GM10266 (cell line): Measurements from ENCODE around the gene HCN3.

Experiments used
- DNase-seq: peaks from one replicate; pipeline ENCODE4 v3.0.0; 2012; ENCODE audit errors: extremely low spot score
- CTCF ChIP-seq: IDR thresholded peaks from 2 replicates; pipeline ENCODE4 v1.5.1; 2012; ENCODE audit warnings: mild to moderate bottlenecking, low read depth; ENCODE audit not compliant: control insufficient read depth, insufficient read depth; ENCODE audit errors: missing control alignments

The HCN3 gene

GRCh38 chr1:155321639-155322503 is 44.6 kb downstream of the HCN3 start:
- no peak for TF ChIP-seq CTCF
- DNase-seq = no peak

GRCh38 chr1:155322571-155322952 is 45.3 kb downstream of the HCN3 start:
- DNase-seq = no peak
- TF ChIP-seq CTCF = no peak

GRCh38 chr1:155322953-155323728 is 45.9 kb downstream of the HCN3 start:
- peak; percentile 90 for DNase-seq
- peak; percentile 97 for TF ChIP-seq CTCF

- TF ChIP-seq CTCF = no peak
- peak; percentile 91 for DNase-seq
Measured at GRCh38 chr1:155323729-155324036, 46.4 kb downstream of the HCN3 start.

GRCh38 chr1:155324037-155324716 is 46.9 kb downstream of the HCN3 start:
- TF ChIP-seq CTCF = no peak
- peak; percentile 97 for DNase-seq

- TF ChIP-seq CTCF = peak; percentile 38
- peak; percentile 46 for DNase-seq
Measured at GRCh38 chr1:155324717-155325602, 47.7 kb downstream of the HCN3 start.
